HPDE6-E6E7 (cell line): ENCODE measurements around the gene LITAF.
"Not testable (repeated sequence)": the region's sequence is repeated elsewhere in the genome, so short reads cannot be mapped to it uniquely, and the experiment has no call there.

Experiments
- DNase-seq: peaks from one replicate; pipeline ENCODE4 v3.0.0; 2011; ENCODE audit warnings: missing footprints; ENCODE audit errors: extremely low spot score

Gene LITAF

GRCh38 chr16:11572301-11572995 lies 14.3 kb downstream of the LITAF start:
- DNase-seq = no peak

- no peak for DNase-seq
These were observed 15.2 kb downstream of the LITAF start for GRCh38 chr16:11571549-11571948.

GRCh38 chr16:11570806-11571205 lies 15.9 kb downstream of the LITAF start:
- no peak for DNase-seq

- no peak for DNase-seq
These were observed 16.5 kb downstream of the LITAF start for GRCh38 chr16:11570258-11570657.

- DNase-seq = no peak
These were observed 20.3 kb downstream of the LITAF start for GRCh38 chr16:11566398-11566797.

- no peak for DNase-seq
These were observed 21.1 kb downstream of the LITAF start for GRCh38 chr16:11565665-11566064.

- DNase-seq = no peak
These were observed 22.4 kb downstream of the LITAF start for GRCh38 chr16:11564046-11564926.

- DNase-seq = no peak
These were observed 23.2 kb downstream of the LITAF start for GRCh38 chr16:11563493-11564040.

GRCh38 chr16:11562941-11563340 lies 23.8 kb downstream of the LITAF start:
- no peak for DNase-seq

- no peak for DNase-seq
These were observed 24.3 kb downstream of the LITAF start for GRCh38 chr16:11562411-11562810.

GRCh38 chr16:11561856-11562255 lies 24.9 kb downstream of the LITAF start:
- no peak for DNase-seq

- DNase-seq = no peak
These were observed 25.3 kb downstream of the LITAF start for GRCh38 chr16:11561454-11561805.

GRCh38 chr16:11560701-11561453 lies 25.8 kb downstream of the LITAF start:
- DNase-seq = peak; percentile 40

GRCh38 chr16:11558308-11558823 lies 28.4 kb downstream of the LITAF start:
- not testable (repeated sequence) for DNase-seq

GRCh38 chr16:11557801-11558200 lies 28.9 kb downstream of the LITAF start:
- no peak for DNase-seq

GRCh38 chr16:11556945-11557720 lies 29.6 kb downstream of the LITAF start:
- no peak for DNase-seq

- no peak for DNase-seq
These were observed 30.4 kb downstream of the LITAF start for GRCh38 chr16:11556214-11556819.

- DNase-seq = no peak
These were observed 32.7 kb downstream of the LITAF start for GRCh38 chr16:11554053-11554452.

- DNase-seq = no peak
These were observed 33.3 kb downstream of the LITAF start for GRCh38 chr16:11553371-11553770.

GRCh38 chr16:11552440-11552839 lies 34.3 kb downstream of the LITAF start:
- no peak for DNase-seq

GRCh38 chr16:11551842-11552241 lies 34.9 kb downstream of the LITAF start:
- DNase-seq = no peak
